K562 (cell line): Measurements from ENCODE around the gene INSR. TPM values are rescaled to one million over a fixed set of nuclear protein-coding genes. Genes with fewer than 3 reads are reported as not detected.

Experiments
- CREM ChIP-seq: IDR thresholded peaks from 2 replicates; pipeline ENCODE4 v1.6.1; 2014; ENCODE audit warnings: antibody characterized with exemption, low read depth
- ETS2 ChIP-seq: IDR thresholded peaks from 2 replicates; pipeline ENCODE4 v1.6.1; 2016; ENCODE audit warnings: borderline replicate concordance, missing genetic modification characterization, mild to moderate bottlenecking, moderate library complexity, missing compliant biosample characterization; ENCODE audit not compliant: poor library complexity, severe bottlenecking
- LCOR ChIP-seq: sonication (generic); formaldehyde crosslinking; IDR thresholded peaks from 2 replicates; pipeline ENCODE4 v1.8.0; 2022; ENCODE audit warnings: mild to moderate bottlenecking, missing genetic modification reagents
- MYC ChIP-seq, 2 experiments: fragments of 250-450 bp in 1 of 2; sonication (Bioruptor Pico) in 1 of 2; IDR thresholded peaks; 2 replicates each; pipeline versions ENCODE4 v1.5.1 to v1.6.1; 2012 to 2021; ENCODE audit warnings: low read depth in 2 of 2, borderline replicate concordance in 1 of 2, improper control_type of control experiment in 1 of 2, low read length in 1 of 2, mild to moderate bottlenecking in 1 of 2, moderate library complexity in 1 of 2
- NCOA2 ChIP-seq, 2 experiments: fragments of 450-650 bp; IDR thresholded peaks; 2 replicates each; pipeline ENCODE4 v1.6.1; 2018; ENCODE audit warnings: mild to moderate bottlenecking in 2 of 2, moderate library complexity in 1 of 2; ENCODE audit not compliant: partially characterized antibody in 2 of 2
- NEUROD1 ChIP-seq: fragments of 150-350 bp; IDR thresholded peaks from 2 replicates; pipeline ENCODE4 v1.6.1; 2014; ENCODE audit warnings: borderline replicate concordance, low read length, low read depth; ENCODE audit not compliant: partially characterized antibody
- RBBP5 ChIP-seq: fragments of 200-600 bp; sonication (generic); IDR thresholded peaks from 2 replicates; pipeline ENCODE4 v1.6.1; 2012; ENCODE audit warnings: borderline replicate concordance, mild to moderate bottlenecking, low read length, control low read depth, inconsistent platforms; ENCODE audit not compliant: insufficient read depth, poor library complexity, severe bottlenecking
- SNRNP70 ChIP-seq: fragments of 200-400 bp; formaldehyde crosslinking; optimal IDR thresholded peaks from 2 replicates; pipeline ENCODE3; 2017; ENCODE audit warnings: low read depth, low read length
- TRIM24 ChIP-seq, 2 experiments: fragments of 450-650 bp; IDR thresholded peaks; 2 replicates each; pipeline ENCODE4 v1.6.1; 2016
- ZKSCAN1 ChIP-seq: fragments of 150-350 bp; IDR thresholded peaks from 2 replicates; pipeline ENCODE4 v1.6.1; 2016; ENCODE audit warnings: low read depth, low read length
- ZNF134 ChIP-seq: fragments of 250-450 bp; sonication (Bioruptor Pico); conservative IDR thresholded peaks from 2 replicates; pipeline ENCODE4 v1.4.0; 2020
- polyA plus RNA-seq, 8 experiments: library from polyadenylated mRNA; depleted of rRNA in 4 of 8; stranded (reverse) in 5 of 8; unstranded in 3 of 8; fragments of >200 nt; fragmentation: Nextera tagmentation in 2 of 8; fragmentation: Illumina TruSeq in 1 of 8; extraction: Ambion mirVana in 2 of 8; extraction: Trizol in 1 of 8; gene quantifications; 2 replicates each; pipeline versions ENCODE4 v1.2.1 to v1.2.3, GENCODE V29; 2011 to 2014; ENCODE audit warnings: inconsistent platforms in 1 of 8, missing spikeins in 1 of 8
- total RNA-seq, 7 experiments: library from RNA; depleted of rRNA in 6 of 7; stranded (reverse); fragments of >200 nt in 6 of 7; fragmentation: Illumina TruSeq in 2 of 7; extraction: Trizol in 2 of 7; gene quantifications; 2 replicates each; pipeline versions ENCODE4 v1.2.1 to v1.2.3, GENCODE V29; 2011 to 2021; ENCODE audit warnings: low replicate concordance in 1 of 7
- TF ChIP-seq, protein P1 (sequence below): fragments of 150-350 bp; conservative IDR thresholded peaks from 2 replicates; pipeline ENCODE4 v1.6.1; 2014; ENCODE audit warnings: low read length
- TF ChIP-seq, protein P2 (sequence below): fragments of 250-450 bp; sonication (Bioruptor Pico); IDR thresholded peaks from 2 replicates; pipeline ENCODE4 v1.8.0; 2022; ENCODE audit warnings: moderate library complexity, mild to moderate bottlenecking, inconsistent platforms
- TF ChIP-seq, protein P3 (sequence below): fragments of 250-450 bp; sonication (Bioruptor Pico); IDR thresholded peaks from 2 replicates; pipeline ENCODE4 v1.9.0; 2021; ENCODE audit warnings: mild to moderate bottlenecking, inconsistent platforms
- TF ChIP-seq, protein P4 (sequence below): fragments of 450-650 bp; formaldehyde crosslinking; IDR thresholded peaks from 2 replicates; pipeline ENCODE4 v1.4.0; 2020; ENCODE audit warnings: mild to moderate bottlenecking
- TF ChIP-seq, protein P5 (sequence below): fragments of 450-650 bp; IDR thresholded peaks from 2 replicates; pipeline ENCODE4 v1.7.0; 2016; ENCODE audit warnings: borderline replicate concordance

INSR gene
- total and polyA plus RNA-seq, 9 of the 15 experiments (the other 6 are each of a cell fraction or from before 2014, with no cell fraction given): 0.04 to 0.88 (median 0.41) TPM

DNA sequence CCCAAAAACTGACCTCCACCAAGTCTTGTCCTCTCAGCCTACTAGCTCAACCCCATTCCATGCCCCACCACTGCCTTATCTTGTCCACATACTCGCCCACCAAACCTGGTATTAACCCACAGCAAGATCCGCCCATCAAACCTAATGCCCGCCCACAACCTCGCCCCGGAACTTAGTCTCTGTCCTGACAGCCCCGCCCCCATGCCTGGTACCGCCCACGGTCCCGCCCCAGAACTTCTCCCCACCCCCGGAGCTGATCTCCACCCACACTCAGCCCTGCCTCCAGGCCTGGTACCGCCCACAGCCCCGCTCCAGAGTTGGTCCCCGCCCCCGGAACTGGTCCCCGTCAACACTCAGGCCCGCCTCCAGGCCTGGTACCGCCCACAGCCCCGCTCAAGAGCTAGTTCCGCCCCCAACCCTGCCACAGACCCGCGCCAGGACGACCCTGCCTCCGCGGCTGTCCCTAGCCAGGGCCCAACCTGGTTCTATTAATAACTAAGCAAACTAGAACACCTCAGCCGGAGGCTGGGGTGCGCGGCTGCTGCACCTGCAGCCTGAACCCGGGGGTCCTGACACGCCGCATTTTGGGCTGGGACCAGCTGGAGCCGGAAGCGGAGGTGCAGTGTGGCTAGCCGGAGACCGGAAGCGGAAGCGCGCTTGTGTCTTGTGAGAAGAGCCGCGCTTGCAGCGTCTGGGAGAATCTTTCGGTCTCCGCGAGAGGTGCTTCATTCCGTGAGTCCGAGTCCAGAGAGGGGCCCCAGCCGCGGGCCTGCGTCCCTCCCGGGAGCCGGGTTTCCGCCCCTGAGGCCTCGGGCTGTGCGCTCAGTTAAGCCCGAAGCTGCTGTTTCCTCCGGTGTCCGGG is 224.9 kb downstream of the INSR start, which contains the start of gene ZNF557 (continued):
- TF ChIP-seq NCOA2 (IDR thresholded peaks at IDR 0.05; ENCODE audit: partially characterized antibody in 2 of 2): no peak
- no peak for TF ChIP-seq NEUROD1
- TF ChIP-seq, protein P1, sequence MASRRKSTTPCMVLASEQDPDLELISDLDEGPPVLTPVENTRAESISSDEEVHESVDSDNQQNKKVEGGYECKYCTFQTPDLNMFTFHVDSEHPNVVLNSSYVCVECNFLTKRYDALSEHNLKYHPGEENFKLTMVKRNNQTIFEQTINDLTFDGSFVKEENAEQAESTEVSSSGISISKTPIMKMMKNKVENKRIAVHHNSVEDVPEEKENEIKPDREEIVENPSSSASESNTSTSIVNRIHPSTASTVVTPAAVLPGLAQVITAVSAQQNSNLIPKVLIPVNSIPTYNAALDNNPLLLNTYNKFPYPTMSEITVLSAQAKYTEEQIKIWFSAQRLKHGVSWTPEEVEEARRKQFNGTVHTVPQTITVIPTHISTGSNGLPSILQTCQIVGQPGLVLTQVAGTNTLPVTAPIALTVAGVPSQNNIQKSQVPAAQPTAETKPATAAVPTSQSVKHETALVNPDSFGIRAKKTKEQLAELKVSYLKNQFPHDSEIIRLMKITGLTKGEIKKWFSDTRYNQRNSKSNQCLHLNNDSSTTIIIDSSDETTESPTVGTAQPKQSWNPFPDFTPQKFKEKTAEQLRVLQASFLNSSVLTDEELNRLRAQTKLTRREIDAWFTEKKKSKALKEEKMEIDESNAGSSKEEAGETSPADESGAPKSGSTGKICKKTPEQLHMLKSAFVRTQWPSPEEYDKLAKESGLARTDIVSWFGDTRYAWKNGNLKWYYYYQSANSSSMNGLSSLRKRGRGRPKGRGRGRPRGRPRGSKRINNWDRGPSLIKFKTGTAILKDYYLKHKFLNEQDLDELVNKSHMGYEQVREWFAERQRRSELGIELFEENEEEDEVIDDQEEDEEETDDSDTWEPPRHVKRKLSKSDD: no peak
- peak; percentile 76 for TF ChIP-seq LCOR
- no peak for TF ChIP-seq ZKSCAN1
- TF ChIP-seq MYC (IDR thresholded peaks at IDR 0.05; ENCODE audit: low read depth, low read length): peak; percentile 90
- TF ChIP-seq MYC (CRISPR knock-in tag; IDR thresholded peaks at IDR 0.05; ENCODE audit: borderline replicate concordance, low read depth): no peak
- peak; percentile 35 for TF ChIP-seq CREM
- TF ChIP-seq, protein P2, sequence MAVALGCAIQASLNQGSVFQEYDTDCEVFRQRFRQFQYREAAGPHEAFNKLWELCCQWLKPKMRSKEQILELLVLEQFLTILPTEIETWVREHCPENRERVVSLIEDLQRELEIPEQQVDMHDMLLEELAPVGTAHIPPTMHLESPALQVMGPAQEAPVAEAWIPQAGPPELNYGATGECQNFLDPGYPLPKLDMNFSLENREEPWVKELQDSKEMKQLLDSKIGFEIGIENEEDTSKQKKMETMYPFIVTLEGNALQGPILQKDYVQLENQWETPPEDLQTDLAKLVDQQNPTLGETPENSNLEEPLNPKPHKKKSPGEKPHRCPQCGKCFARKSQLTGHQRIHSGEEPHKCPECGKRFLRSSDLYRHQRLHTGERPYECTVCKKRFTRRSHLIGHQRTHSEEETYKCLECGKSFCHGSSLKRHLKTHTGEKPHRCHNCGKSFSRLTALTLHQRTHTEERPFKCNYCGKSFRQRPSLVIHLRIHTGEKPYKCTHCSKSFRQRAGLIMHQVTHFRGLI (CRISPR knock-in tag): no peak
- no peak for TF ChIP-seq ZNF134
- TF ChIP-seq, protein P3, sequence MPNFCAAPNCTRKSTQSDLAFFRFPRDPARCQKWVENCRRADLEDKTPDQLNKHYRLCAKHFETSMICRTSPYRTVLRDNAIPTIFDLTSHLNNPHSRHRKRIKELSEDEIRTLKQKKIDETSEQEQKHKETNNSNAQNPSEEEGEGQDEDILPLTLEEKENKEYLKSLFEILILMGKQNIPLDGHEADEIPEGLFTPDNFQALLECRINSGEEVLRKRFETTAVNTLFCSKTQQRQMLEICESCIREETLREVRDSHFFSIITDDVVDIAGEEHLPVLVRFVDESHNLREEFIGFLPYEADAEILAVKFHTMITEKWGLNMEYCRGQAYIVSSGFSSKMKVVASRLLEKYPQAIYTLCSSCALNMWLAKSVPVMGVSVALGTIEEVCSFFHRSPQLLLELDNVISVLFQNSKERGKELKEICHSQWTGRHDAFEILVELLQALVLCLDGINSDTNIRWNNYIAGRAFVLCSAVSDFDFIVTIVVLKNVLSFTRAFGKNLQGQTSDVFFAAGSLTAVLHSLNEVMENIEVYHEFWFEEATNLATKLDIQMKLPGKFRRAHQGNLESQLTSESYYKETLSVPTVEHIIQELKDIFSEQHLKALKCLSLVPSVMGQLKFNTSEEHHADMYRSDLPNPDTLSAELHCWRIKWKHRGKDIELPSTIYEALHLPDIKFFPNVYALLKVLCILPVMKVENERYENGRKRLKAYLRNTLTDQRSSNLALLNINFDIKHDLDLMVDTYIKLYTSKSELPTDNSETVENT (CRISPR knock-in tag): no peak; the same call in 1 of the 2 replicates
- TF ChIP-seq RBBP5: peak; percentile 95
- TF ChIP-seq, protein P4, sequence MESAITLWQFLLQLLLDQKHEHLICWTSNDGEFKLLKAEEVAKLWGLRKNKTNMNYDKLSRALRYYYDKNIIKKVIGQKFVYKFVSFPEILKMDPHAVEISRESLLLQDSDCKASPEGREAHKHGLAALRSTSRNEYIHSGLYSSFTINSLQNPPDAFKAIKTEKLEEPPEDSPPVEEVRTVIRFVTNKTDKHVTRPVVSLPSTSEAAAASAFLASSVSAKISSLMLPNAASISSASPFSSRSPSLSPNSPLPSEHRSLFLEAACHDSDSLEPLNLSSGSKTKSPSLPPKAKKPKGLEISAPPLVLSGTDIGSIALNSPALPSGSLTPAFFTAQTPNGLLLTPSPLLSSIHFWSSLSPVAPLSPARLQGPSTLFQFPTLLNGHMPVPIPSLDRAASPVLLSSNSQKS (CRISPR knock-in tag): no peak
- TF ChIP-seq SNRNP70: no peak
- TF ChIP-seq, protein P5, sequence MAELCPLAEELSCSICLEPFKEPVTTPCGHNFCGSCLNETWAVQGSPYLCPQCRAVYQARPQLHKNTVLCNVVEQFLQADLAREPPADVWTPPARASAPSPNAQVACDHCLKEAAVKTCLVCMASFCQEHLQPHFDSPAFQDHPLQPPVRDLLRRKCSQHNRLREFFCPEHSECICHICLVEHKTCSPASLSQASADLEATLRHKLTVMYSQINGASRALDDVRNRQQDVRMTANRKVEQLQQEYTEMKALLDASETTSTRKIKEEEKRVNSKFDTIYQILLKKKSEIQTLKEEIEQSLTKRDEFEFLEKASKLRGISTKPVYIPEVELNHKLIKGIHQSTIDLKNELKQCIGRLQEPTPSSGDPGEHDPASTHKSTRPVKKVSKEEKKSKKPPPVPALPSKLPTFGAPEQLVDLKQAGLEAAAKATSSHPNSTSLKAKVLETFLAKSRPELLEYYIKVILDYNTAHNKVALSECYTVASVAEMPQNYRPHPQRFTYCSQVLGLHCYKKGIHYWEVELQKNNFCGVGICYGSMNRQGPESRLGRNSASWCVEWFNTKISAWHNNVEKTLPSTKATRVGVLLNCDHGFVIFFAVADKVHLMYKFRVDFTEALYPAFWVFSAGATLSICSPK: no peak
- TF ChIP-seq ETS2 (tag): no peak
- TF ChIP-seq TRIM24 (IDR thresholded peaks at IDR 0.05): peak in 1 of 2 experiments; percentile 79; a peak in 2 of 4 replicates
